Gastroesophageal sphincter (tissue), 3 donors: Measurements from ENCODE around the gene EIF6.
"Not testable (repeated sequence)": the region's sequence is repeated elsewhere in the genome, so short reads cannot be mapped to it uniquely, and the experiment has no call there.

Experiments used
- CTCF ChIP-seq, 4 experiments: fragments of 200-600 bp in 2 of 4; fragments of 450-650 bp in 2 of 4; sonication (generic) in 1 of 4; IDR thresholded peaks; one replicate each; pipeline ENCODE4 v1.5.1; 2017 to 2019; ENCODE audit warnings: antibody characterized with exemption in 4 of 4, mild to moderate bottlenecking in 2 of 4, moderate library complexity in 2 of 4
- EP300 ChIP-seq: sonication (generic); formaldehyde crosslinking; IDR thresholded peaks from one replicate; pipeline ENCODE4 v1.6.1; 2017; ENCODE audit warnings: antibody characterized with exemption, mild to moderate bottlenecking
- POLR2A ChIP-seq, 2 donors: fragments of 450-650 bp; IDR thresholded peaks; one replicate each; pipeline ENCODE4 v1.6.1; 2017; ENCODE audit warnings: antibody characterized with exemption in 2 of 2, mild to moderate bottlenecking in 2 of 2, moderate library complexity in 1 of 2
- POLR2AphosphoS5 ChIP-seq: sonication (generic); formaldehyde crosslinking; IDR thresholded peaks from one replicate; pipeline ENCODE4 v1.6.1; 2017; ENCODE audit warnings: antibody characterized with exemption

- TF ChIP-seq POLR2AphosphoS5: peak; percentile 49
- not testable (repeated sequence) for TF ChIP-seq POLR2A (IDR thresholded peaks at IDR 0.05); EP300
- peak in 1 of 4 experiments; percentile 40 for TF ChIP-seq CTCF (IDR thresholded peaks at IDR 0.05)
Measured at GRCh38 chr20:35262731-35263531, 21.6 kb downstream of the EIF6 start.
